DMS114 treated with DMSO at 0.1 percent for 48 hours (cell line): Measurements from ENCODE around the gene ARHGAP26.
"Not testable (repeated sequence)": the region's sequence is repeated elsewhere in the genome, so short reads cannot be mapped to it uniquely, and the experiment has no call there.

Experiments used
- DNase-seq: peaks from one replicate; lab custom pipeline; 2025; ENCODE audit not compliant: unreplicated experiment; lab: John Stamatoyannopoulos, UW

The ARHGAP26 gene

GRCh38 chr5:143078971-143079370, 308.8 kb downstream of the ARHGAP26 start:
- DNase-seq: no peak

GRCh38 chr5:143080407-143080806, 310.2 kb downstream of the ARHGAP26 start:
- DNase-seq: no peak

- no peak for DNase-seq
Observed at GRCh38 chr5:143080982-143081381, 310.8 kb downstream of the ARHGAP26 start.

GRCh38 chr5:143083006-143083405, 312.8 kb downstream of the ARHGAP26 start:
- DNase-seq: no peak

- DNase-seq: no peak
Observed at GRCh38 chr5:143084407-143084806, 314.2 kb downstream of the ARHGAP26 start.

- DNase-seq: no peak
Observed at GRCh38 chr5:143085319-143085917, 315.2 kb downstream of the ARHGAP26 start.

- no peak for DNase-seq
Observed at GRCh38 chr5:143086546-143086907, 316.4 kb downstream of the ARHGAP26 start.

- DNase-seq: no peak
Observed at GRCh38 chr5:143086908-143087637, 316.9 kb downstream of the ARHGAP26 start.

GRCh38 chr5:143088702-143089101, 318.5 kb downstream of the ARHGAP26 start:
- DNase-seq: not testable (repeated sequence)

GRCh38 chr5:143090044-143090443, 319.9 kb downstream of the ARHGAP26 start:
- not testable (repeated sequence) for DNase-seq

GRCh38 chr5:143092711-143093451, 322.7 kb downstream of the ARHGAP26 start:
- DNase-seq: not testable (repeated sequence)

GRCh38 chr5:143093452-143094086, 323.4 kb downstream of the ARHGAP26 start:
- DNase-seq: no peak

- DNase-seq: no peak
Observed at GRCh38 chr5:143094087-143094521, 323.9 kb downstream of the ARHGAP26 start.

- DNase-seq: not testable (repeated sequence)
Observed at GRCh38 chr5:143094608-143095007, 324.4 kb downstream of the ARHGAP26 start.

GRCh38 chr5:143101121-143101520, 330.9 kb downstream of the ARHGAP26 start:
- no peak for DNase-seq

- DNase-seq: no peak
Observed at GRCh38 chr5:143101725-143102386, 331.7 kb downstream of the ARHGAP26 start.

GRCh38 chr5:143102411-143102810, 332.2 kb downstream of the ARHGAP26 start:
- no peak for DNase-seq

GRCh38 chr5:143105216-143105905, 335.2 kb downstream of the ARHGAP26 start:
- DNase-seq: no peak

GRCh38 chr5:143106174-143106573, 336.0 kb downstream of the ARHGAP26 start:
- DNase-seq: peak; percentile 13

- DNase-seq: no peak
Observed at GRCh38 chr5:143108498-143109128, 338.4 kb downstream of the ARHGAP26 start.
